MM.1S (cell line): ENCODE results near the gene ZCCHC8.

Experiments
- DNase-seq: peaks from one replicate; pipeline ENCODE4 v3.0.0-alpha.2; 2015
- H2AFZ ChIP-seq: fragments of 300-600 bp; sonication (generic); 2 replicates; pipeline ENCODE4 v1.6.0; 2016; ENCODE audit warnings: antibody characterized with exemption, low read length
- H3F3A ChIP-seq: fragments of 300-600 bp; sonication (generic); 2 replicates; pipeline ENCODE4 v1.6.1; 2016; ENCODE audit warnings: mild to moderate bottlenecking, antibody characterized with exemption, low read length, moderate library complexity, mixed read lengths; ENCODE audit not compliant: insufficient read depth
- H3K27ac ChIP-seq: fragments of 300-600 bp; sonication (generic); 2 replicates; pipeline ENCODE4 v1.5.1; 2016; ENCODE audit warnings: mild to moderate bottlenecking, low read length
- H3K27me3 ChIP-seq: fragments of 300-600 bp; sonication (generic); replicated peaks from 2 replicates; pipeline ENCODE4 v1.6.0; 2016; ENCODE audit warnings: low read length; ENCODE audit not compliant: insufficient read depth
- H3K36me3 ChIP-seq: fragments of 300-600 bp; sonication (generic); replicated peaks from 2 replicates; pipeline ENCODE4 v1.6.1; 2016; ENCODE audit warnings: mild to moderate bottlenecking, low read length, mixed read lengths; ENCODE audit not compliant: insufficient read depth
- H3K4me1 ChIP-seq: fragments of 300-600 bp; sonication (generic); 2 replicates; pipeline ENCODE4 v1.6.1; 2016; ENCODE audit warnings: low read length, mixed read lengths
- H3K4me2 ChIP-seq: fragments of 300-600 bp; sonication (generic); 2 replicates; pipeline ENCODE4 v1.6.0; 2016; ENCODE audit warnings: low read depth, low read length
- H3K4me3 ChIP-seq: fragments of 300-600 bp; sonication (generic); 2 replicates; pipeline ENCODE4 v1.5.1; 2016; ENCODE audit warnings: low read length, mixed read lengths
- H3K79me2 ChIP-seq: fragments of 300-600 bp; sonication (generic); 2 replicates; pipeline ENCODE4 v1.6.1; 2016; ENCODE audit warnings: mixed run types, low read length, mixed read lengths
- H3K9ac ChIP-seq: fragments of 300-600 bp; sonication (generic); 2 replicates; pipeline ENCODE4 v1.6.1; 2016; ENCODE audit warnings: low read length, mixed read lengths
- H3K9me2 ChIP-seq: fragments of 300-600 bp; sonication (generic); replicated peaks from 2 replicates; pipeline ENCODE4 v1.6.1; 2016; ENCODE audit warnings: mild to moderate bottlenecking, low read length, mixed read lengths; ENCODE audit not compliant: insufficient read depth
- H3K9me3 ChIP-seq: fragments of 300-600 bp; sonication (generic); replicated peaks from 2 replicates; pipeline ENCODE4 v1.6.1; 2016; ENCODE audit warnings: mild to moderate bottlenecking, low read length, mixed read lengths; ENCODE audit not compliant: insufficient read depth
- H4K20me1 ChIP-seq: fragments of 300-600 bp; sonication (generic); 2 replicates; pipeline ENCODE4 v1.6.1; 2016; ENCODE audit warnings: mild to moderate bottlenecking, low read length, moderate library complexity, mixed read lengths; ENCODE audit not compliant: insufficient read depth
- EZH2 ChIP-seq: fragments of 300-600 bp; sonication (generic); optimal IDR thresholded peaks from 2 replicates; pipeline ENCODE3; 2017; ENCODE audit warnings: low read depth, mild to moderate bottlenecking, antibody characterized with exemption, low read length, mixed read lengths
- EZH2phosphoT487 ChIP-seq: fragments of 300-600 bp; sonication (generic); IDR thresholded peaks from 2 replicates; pipeline ENCODE4 v1.6.1; 2018; ENCODE audit warnings: antibody characterized with exemption, low read length
- TF ChIP-seq, protein P1 (sequence below): fragments of 300-600 bp; sonication (generic); IDR thresholded peaks from 2 replicates; pipeline ENCODE4 v1.5.1; 2016; ENCODE audit warnings: antibody characterized with exemption, low read length, mixed read lengths

Gene ZCCHC8

DNA sequence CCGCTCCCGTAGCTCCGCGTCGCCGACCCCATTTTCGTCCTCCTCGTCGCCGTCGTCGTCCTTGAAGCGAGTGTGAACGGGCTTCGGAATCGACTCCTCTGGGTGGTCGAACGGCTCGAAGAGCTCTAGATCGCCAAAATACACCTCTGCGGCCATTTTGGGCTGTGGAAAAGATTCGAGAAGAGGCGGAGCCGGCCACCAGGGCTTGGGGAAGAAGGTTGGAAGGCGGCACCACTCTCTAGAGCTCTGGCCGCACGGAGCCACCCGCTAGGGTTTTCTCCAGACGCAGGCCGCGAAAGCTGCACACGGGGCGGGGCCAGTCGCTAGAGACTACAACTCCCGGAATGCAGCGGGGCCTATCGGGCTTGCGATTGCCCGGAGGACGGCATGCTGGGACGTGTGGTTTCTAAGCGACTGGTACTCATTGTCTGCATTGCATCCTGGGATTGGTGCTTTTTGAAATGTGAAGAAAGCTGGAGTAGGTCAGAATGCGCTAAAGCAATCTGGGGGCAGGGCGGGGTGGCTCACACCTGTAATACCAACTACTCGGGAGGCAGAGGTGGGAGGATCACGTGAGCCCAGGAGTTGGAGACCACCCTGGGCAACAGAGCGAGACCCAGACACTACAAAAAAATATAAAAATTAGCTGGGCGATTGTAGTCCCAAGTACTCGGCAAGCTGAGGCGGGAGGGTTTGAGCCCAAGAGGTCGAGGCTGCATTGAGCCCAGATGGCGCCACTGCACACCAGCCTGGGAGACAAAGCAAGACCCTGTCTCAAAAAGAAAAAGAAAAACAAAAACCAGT lies at the start of gene ZCCHC8:
Gene ZCCHC8, minus strand, starts transcription at position 248 of the 804 bp plus-strand sequence. Its CDS starts 92 bp downstream, at position 156.
- Histone ChIP-seq H3K27me3 (no peaks in the 10 kb centered on the region), H4K20me1 (no peaks in the 10 kb centered on the region), H3K27ac (peak within 1 kb of the TSS; percentile 96), H3K4me2 (peak within 1 kb of the TSS; percentile 54), H3K9ac (peak within 1 kb of the TSS; percentile 95), H3K36me3 (0 out of 2 replicates have a peak, but pooled peaks cover 3% of the 10 kb centered on the region), H3K4me3 (peak within 1 kb of the TSS; percentile 88), H3K79me2 (peaks cover 41% of the 10 kb centered on the region), H3K9me3 (no peaks in the 10 kb centered on the region), H3F3A (peaks cover 15% of the 10 kb centered on the region; the same call in 1 of the 2 replicates), H3K9me2 (no peaks in the 10 kb centered on the region), H3K4me1 (no peaks in the 10 kb centered on the region), H2AFZ (peak within 1 kb of the TSS; percentile 48)
- DNase-seq = peak; percentile 95
- TF ChIP-seq, protein P1, sequence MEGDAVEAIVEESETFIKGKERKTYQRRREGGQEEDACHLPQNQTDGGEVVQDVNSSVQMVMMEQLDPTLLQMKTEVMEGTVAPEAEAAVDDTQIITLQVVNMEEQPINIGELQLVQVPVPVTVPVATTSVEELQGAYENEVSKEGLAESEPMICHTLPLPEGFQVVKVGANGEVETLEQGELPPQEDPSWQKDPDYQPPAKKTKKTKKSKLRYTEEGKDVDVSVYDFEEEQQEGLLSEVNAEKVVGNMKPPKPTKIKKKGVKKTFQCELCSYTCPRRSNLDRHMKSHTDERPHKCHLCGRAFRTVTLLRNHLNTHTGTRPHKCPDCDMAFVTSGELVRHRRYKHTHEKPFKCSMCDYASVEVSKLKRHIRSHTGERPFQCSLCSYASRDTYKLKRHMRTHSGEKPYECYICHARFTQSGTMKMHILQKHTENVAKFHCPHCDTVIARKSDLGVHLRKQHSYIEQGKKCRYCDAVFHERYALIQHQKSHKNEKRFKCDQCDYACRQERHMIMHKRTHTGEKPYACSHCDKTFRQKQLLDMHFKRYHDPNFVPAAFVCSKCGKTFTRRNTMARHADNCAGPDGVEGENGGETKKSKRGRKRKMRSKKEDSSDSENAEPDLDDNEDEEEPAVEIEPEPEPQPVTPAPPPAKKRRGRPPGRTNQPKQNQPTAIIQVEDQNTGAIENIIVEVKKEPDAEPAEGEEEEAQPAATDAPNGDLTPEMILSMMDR = no peak
- no peak for TF ChIP-seq EZH2
- no peak for TF ChIP-seq EZH2phosphoT487

DNA sequence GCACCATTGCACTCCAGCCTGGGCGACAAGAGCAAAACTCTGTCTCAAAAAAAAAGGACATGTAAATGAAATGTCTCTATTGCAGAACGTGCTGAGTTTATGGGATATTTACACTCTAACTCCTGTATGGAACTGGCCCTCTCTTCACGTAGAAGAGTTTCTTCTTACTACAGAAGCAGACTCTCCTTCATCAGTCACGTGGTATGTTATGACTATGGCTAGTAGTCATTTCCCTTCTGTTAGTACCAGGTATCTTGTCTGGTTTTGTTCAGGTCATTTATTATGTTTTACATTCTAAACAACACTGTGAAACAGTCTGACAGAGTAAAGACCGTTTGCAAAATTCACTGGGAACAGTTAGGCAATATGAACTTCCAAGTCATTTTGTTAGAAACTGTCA lies 46.6 kb upstream of the ZCCHC8 start:
- Histone ChIP-seq H3K27ac (no peak overlapping the region), H3K79me2 (no peaks in the 10 kb centered on the region), H3F3A (no peaks in the 10 kb centered on the region), H3K4me1 (0 out of 2 replicates have a peak, but pooled peaks cover 8% of the 10 kb centered on the region), H4K20me1 (no peaks in the 10 kb centered on the region), H3K36me3 (no peaks in the 10 kb centered on the region; the same call in 1 of the 2 replicates), H2AFZ (no peak overlapping the region), H3K9ac (no peak overlapping the region), H3K4me3 (no peak overlapping the region), H3K4me2 (no peak overlapping the region), H3K9me2 (no peaks in the 10 kb centered on the region), H3K27me3 (no peaks in the 10 kb centered on the region), H3K9me3 (no peaks in the 10 kb centered on the region)
- no peak for DNase-seq
- TF ChIP-seq EZH2phosphoT487 = no peak
- no peak for TF ChIP-seq EZH2
- TF ChIP-seq, protein P1 = no peak

DNA sequence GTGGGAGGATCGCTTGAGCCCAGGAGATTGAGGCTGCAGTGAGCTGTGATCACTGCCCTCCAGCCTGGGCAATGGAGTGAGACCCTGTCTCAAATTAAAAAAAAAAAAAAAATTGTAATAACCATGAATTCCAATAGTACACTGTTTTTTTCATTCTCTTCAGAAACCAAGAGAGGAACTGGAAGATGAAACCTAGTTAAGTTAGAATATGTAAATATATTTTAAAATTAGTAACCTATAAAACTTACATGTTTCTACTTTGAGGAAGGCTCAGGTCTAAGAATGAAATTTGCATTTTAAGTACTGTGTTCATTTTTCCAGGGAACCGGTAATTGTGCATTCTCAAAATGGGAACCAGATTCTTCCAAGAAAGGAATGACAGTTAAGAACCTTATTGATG lies 45.1 kb upstream of the ZCCHC8 start:
- H3K27ac ChIP-seq = peak overlapping the region; percentile 34; the same call in 1 of the 2 replicates
- no peaks in the 10 kb centered on the region for H3K9me3 ChIP-seq
- no peaks in the 10 kb centered on the region for H3K79me2 ChIP-seq
- no peak overlapping the region for H3K4me3 ChIP-seq
- no peaks in the 10 kb centered on the region for H3K9me2 ChIP-seq
- H3K9ac ChIP-seq = no peak overlapping the region
- 0 out of 2 replicates have a peak, but pooled peaks cover 8% of the 10 kb centered on the region for H3K4me1 ChIP-seq
- H4K20me1 ChIP-seq = no peaks in the 10 kb centered on the region
- no peak for DNase-seq
- no peaks in the 10 kb centered on the region for H3F3A ChIP-seq
- H3K4me2 ChIP-seq = peak overlapping the region; percentile 21; the same call in 1 of the 2 replicates
- TF ChIP-seq EZH2 (no peak), EZH2phosphoT487 (no peak)
- TF ChIP-seq, protein P1 = no peak
- H3K36me3 ChIP-seq = no peaks in the 10 kb centered on the region; the same call in 1 of the 2 replicates
- no peak overlapping the region for H2AFZ ChIP-seq
- no peaks in the 10 kb centered on the region for H3K27me3 ChIP-seq
